22Rv1 (cell line): Measurements from ENCODE around the gene GTF2A1L.

ENCODE experiments used
- H3K27ac ChIP-seq: fragments of 450-650 bp; 2 replicates; pipeline ENCODE4 v1.5.1; 2017
- ZFX ChIP-seq: fragments of 450-650 bp; IDR thresholded peaks from 2 replicates; pipeline ENCODE4 v1.6.1; 2017; ENCODE audit warnings: antibody characterized with exemption, borderline replicate concordance
- TF ChIP-seq, protein P1 (sequence below): fragments of 450-650 bp; IDR thresholded peaks from 2 replicates; pipeline ENCODE4 v1.5.1; 2017; ENCODE audit warnings: mild to moderate bottlenecking

GTF2A1L gene

DNA sequence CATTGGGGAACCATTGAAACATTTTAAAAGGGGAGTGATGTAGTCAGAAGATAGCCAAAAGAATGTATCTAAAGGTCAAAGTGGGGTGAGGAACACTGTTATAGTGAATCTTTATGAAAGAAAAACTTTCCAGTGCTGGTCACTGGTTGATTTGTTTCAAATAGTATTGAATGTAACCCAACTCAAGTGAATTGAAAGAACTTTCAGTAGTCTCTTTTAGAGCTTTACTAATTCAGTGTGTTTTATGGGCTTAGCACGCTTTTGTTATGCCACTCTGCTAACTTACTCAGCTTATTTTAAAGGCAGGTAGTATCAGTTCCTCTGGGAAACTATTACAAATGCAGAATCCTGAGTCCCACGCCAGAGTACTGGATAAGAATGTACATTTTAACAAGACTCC is 57.3 kb downstream of the GTF2A1L start:
- TF ChIP-seq, protein P1, sequence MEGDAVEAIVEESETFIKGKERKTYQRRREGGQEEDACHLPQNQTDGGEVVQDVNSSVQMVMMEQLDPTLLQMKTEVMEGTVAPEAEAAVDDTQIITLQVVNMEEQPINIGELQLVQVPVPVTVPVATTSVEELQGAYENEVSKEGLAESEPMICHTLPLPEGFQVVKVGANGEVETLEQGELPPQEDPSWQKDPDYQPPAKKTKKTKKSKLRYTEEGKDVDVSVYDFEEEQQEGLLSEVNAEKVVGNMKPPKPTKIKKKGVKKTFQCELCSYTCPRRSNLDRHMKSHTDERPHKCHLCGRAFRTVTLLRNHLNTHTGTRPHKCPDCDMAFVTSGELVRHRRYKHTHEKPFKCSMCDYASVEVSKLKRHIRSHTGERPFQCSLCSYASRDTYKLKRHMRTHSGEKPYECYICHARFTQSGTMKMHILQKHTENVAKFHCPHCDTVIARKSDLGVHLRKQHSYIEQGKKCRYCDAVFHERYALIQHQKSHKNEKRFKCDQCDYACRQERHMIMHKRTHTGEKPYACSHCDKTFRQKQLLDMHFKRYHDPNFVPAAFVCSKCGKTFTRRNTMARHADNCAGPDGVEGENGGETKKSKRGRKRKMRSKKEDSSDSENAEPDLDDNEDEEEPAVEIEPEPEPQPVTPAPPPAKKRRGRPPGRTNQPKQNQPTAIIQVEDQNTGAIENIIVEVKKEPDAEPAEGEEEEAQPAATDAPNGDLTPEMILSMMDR: no peak
- no peak for TF ChIP-seq ZFX
- no peak overlapping the region for H3K27ac ChIP-seq

DNA sequence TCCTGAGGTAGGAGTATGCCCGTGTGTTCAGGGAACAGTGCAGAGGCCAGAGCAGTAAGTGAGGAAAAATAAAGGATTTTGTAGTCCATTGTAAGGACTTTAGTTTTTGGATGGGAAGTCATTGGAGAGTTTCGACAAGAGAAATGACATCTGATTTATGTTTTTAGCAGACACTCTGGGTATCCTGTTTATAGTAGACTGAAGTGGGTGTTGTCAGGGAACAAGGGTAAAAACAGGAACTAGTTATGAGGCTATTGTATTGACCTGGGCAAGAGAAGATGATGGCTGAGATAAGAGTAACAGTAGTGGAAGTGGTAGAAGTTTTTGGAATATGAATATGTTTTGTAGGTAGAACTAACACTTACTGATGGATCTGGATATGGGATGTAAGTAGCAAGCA is 59.8 kb downstream of the GTF2A1L start:
- TF ChIP-seq, protein P1: no peak
- no peak for TF ChIP-seq ZFX
- no peak overlapping the region for H3K27ac ChIP-seq

DNA sequence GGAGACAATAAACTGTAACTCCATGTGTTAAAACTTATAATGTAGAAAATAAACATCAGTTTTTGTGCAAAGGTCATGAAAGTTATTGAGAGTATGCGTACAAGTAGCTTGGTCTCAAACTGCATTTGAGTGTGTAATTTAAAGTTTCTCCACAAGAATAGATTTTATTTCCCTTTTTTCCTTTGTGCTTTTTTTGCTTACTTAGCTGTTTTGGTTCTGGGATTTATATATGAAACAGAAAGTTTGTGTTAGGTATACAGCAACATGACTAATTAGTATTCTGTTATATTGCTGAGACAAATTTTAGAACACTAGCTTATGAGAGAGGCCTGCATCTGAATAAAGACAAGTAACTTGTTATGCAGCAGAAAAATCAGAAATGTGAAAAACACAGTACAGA is 67.5 kb downstream of the GTF2A1L start:
- no peak overlapping the region for H3K27ac ChIP-seq
- TF ChIP-seq ZFX: no peak
- TF ChIP-seq, protein P1: no peak

DNA sequence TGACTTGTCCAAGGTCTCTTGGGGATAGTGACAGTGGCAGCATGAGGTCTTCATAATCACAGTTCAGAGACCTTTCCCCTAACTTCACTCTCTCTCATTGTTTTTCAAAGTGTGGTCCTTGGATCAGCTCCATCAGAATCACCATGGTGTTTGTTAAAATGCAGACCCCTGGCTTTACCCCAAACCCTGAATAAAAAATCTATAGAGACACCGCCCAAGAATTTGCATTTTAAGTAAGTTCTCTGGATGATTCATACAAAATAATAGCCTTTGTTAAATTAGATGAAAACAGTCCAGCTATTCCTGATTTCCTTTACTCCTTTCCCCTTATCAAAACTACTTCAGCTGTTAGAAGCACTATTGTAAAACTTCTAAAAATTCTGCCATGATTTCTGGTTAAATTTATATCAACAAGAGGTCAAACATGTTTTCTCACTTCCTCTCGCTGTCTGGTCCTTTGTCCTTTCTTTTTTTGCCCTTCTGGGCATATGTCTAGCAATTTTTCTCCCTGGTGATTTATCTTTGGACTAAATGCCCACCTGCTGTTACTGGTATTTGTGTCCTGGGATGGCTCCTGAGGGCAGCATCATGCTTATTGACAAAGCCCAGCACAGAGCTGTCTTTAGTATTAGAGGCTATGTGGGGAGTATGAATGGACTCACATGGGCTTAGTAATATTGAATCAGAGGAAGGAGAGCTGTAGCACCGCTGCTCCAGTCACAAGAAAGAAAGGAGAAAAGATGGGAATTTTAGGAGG is 74.5 kb downstream of the GTF2A1L start:
- TF ChIP-seq ZFX: no peak
- TF ChIP-seq, protein P1: no peak
- H3K27ac ChIP-seq: no peak overlapping the region

DNA sequence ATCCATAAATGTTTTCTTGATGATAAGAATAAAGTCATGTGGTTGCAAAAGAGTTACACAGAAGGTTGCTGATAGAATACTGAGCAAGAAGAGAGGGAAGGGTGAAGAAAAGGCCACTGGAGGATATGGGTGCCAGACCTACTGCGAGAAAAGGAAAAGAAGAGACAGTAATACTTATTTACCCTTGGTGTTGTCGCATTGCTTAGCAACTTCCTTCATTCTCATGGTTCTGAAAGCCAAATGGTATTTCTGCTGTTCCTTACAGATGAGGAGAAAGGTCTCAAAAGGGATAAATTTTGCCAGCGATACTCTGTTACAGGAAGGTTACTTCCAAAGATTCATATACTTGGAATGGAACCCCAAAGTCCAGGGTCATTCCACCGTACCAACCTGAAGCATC is 75.4 kb downstream of the GTF2A1L start:
- no peak overlapping the region for H3K27ac ChIP-seq
- no peak for TF ChIP-seq ZFX
- TF ChIP-seq, protein P1: no peak

DNA sequence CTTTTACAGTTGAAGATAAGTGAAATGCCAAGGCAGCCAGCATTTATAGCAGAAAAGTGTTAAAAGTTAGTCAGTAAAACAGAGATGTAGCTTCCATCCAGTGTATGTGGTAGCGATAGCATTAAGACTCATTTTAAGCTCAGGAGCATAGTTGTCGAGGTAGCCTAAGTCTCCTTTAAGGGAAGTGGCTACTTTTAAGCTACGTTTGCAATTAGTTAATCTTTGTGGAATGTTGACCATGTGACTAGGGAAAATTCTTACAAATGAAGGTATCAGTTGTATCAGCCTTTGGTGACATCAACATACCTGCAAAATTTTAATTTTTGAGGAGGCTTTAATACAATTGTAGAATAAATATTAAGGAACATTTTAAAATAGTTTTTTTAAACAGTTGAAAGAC is 76.0 kb downstream of the GTF2A1L start:
- no peak overlapping the region for H3K27ac ChIP-seq

DNA sequence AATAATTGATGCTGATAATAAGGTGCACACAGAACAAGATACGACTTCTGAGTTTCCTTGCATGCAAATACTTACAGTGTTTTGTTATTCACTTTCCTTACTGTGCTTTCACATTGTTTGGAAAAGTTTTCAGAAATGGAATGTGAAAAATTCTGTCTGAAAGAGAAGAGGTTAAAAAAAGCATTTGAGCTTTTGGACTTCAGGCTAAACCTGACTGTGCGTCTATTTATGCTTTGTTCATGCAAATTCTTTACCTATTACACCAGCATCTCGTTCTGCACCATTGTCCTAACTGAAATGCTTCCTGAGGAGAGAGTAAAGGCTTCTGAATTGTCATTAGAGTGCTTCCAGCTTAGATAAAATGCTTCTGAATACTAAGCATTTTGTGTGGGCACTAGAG is 76.5 kb downstream of the GTF2A1L start:
- TF ChIP-seq, protein P1: no peak
- no peak overlapping the region for H3K27ac ChIP-seq

More for the DNA sequence above, 76.0 kb downstream of the GTF2A1L start:
- TF ChIP-seq, protein P1: no peak
- TF ChIP-seq ZFX: no peak
